NCI-H748 treated with DMSO at 0.1 percent for 48 hours (cell line): Measurements from ENCODE around the gene BCAN.

Experiments
- DNase-seq: peaks from one replicate; lab custom pipeline; 2025; lab: John Stamatoyannopoulos, UW

BCAN gene

DNA sequence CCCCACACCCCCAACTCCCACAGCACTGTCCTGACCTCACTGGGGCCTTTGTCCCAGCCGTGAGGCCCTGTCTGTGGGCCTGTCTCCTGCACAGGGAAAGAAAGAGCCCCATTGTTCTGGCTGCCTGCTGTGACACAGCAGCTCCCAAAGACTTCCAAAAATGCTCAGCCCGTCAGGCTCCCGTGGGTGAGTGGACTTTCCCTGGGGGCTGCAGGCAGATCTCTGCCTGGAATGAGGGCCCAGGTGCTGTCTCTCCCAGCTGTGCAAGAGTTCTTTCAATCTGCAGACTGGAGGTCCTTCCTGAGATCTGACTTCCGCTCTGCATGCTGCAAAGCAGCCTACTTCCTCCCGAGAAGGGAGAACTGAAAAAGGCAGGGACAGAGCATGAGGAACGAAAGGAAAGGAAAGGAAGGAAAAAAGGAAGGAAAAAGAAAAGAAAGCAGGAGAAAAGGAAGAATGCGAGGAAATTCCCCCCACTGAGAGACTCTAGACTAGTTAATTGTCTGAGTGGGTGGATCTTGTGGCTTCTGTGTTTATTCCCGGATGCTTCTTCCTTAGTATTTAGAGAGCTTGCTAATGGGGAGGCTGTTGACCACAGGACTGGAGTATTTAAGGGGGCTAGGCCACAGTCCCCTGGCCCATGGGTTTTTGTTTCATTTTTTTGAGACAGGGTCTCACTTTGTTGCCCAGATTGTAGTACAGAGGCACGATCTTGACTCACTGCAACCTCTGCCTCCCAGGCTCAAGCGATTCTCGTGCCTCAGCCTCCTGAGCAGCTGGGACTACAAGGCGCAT lies 20.3 kb downstream of the BCAN start:
- DNase-seq = no peak

DNA sequence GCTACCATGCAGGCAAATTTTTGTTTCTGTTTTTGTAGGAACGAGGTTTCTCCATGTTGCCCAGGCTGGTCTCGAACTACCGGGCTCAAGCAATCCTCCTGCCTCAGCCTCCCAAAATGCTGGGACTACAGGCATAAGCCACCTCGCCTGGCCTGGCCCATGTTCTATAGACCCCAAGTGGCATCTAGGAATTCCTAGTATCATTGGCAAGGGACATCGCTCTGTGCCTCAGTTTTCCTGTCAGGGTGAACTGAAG lies 20.8 kb downstream of the BCAN start:
- no peak for DNase-seq

DNA sequence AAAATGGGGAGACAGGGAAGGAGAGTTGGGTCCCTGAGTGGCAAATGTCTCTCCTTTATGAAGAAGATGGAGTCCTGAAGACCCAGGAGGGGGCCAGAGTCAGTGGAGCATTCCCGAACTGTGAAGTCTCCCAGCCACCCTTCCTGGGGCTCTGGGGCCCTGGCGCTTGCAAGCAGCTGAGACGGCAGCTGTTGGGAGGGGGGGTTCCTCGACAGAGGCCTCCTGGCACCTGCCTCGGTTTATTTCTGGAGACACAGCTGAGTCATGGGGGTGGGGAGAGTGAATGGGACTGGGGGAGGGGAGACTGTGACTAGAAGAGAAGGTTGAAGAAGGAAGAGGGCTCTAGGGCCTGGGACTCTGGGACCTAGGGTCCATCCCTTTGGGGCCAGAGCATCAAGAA lies 21.3 kb downstream of the BCAN start:
- no peak for DNase-seq

DNA sequence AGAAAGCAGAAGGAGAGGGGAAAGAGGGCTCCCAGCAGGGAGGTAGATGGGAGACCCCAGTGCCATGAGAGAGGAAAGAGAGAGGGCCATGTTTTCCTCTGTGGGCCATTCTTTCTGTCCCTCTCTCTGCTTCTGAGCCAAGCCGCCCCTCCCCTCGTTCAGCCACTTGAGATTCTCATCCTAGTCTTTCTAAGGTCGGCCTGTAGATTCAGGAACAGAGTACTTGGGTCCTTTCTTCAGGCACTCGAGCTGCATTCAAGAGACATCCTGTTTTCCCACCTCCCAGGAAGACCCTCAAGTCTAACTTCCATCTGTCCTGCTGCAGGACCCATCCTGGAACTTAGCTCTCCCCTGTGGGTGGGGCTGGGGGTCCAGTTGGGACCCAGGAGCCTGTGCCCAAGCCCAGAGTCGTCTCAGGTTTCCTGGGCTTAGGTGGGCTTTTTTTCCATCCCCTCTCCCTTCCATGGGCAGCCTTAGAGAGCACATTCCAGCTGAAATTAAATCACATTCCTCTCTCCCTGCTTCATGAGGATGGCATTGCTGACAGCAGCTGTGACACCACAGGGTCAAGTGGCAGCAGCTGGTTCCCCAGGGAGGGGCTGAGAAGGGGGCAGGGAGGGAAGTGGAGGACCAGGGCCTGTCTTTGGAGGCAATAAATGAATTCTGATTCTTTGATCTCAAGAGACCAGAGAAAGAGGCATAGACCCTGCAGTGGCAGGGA lies 22.3 kb downstream of the BCAN start:
- no peak for DNase-seq

DNA sequence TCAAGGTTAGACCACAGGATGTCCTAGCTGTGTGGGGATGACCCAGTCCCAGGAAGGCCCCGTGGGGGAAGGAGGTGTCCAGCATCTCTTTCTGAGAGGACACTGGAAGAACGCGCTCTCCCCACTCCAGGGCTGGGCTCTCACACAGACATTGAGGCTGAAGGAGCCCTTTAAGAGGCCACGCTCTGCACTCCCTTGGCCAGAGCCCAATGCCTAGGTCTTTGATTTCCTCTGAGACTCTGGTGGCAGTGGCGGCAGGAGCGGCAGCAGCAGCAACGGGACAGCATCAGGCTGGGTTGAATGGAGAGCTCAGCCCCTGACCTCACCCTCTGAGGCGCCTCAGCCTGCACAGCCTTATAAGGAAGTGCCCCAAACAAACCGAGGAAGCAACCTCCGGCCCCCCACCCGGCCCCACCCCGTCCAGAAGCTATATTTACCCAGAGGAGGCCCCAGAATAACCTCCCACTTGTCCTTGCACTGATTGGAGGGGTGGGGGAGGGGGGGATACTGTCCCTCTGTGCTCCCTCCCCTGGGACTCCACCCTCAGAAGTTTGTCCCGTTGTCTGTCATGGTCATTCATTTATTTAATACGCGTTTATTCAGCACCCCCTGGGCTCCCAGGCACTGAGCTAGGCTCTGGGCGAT lies 23.0 kb downstream of the BCAN start:
- DNase-seq = no peak

DNA sequence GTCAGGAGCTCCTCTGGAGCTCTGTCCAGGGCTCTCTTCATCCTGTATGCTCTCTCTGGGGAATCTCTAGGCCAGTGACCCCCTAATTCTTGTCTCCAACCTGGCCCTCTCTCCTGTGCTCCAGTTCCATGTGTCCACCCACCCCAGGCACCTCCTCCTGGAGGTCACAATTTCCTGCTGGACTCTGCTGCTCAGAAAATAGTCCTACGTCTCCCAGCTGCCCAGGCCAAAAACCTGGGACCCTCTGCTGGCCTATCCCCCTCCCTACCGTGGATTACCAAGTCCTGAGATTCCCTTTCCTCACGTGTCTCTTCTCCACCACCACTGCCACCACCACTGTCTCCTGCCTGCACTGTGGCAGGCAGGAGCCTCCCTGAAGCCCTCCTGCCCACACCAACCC lies 23.6 kb downstream of the BCAN start:
- DNase-seq = no peak

DNA sequence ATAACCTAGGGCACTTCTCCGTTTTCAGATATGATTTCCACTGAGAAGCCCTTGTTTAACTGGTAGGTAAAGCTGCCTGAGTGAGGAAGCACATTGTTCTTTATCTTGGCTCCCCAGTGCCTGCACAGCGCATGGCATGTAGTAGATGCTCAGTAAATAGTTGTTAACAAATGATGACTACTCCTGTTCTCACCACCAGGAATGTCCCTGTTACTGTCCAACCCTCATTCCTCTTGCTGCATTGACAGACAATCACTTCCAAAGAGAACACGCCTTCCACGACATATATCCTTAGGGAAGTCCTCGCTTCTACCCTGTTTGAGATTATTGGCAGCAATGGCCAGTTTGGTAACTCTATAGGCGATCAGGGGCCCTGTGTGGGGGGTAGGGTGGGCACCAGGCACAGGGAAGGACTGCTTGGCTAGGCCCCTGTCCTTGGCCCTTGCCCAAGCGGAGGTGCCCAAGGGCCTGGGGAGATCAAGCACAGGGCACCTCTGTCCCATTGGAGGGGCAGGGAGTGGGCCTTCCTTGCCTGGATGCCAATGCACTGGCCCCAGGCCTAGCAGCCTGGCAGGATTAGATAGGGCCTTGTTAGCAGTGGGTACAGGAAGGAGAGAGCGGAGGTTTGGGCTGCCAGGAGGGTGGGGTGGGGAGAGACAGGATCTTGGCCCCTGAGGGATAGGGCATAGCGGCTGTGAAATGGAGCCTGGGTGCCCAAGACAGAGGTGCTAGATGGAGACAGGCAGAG lies 25.1 kb downstream of the BCAN start:
- DNase-seq = no peak

DNA sequence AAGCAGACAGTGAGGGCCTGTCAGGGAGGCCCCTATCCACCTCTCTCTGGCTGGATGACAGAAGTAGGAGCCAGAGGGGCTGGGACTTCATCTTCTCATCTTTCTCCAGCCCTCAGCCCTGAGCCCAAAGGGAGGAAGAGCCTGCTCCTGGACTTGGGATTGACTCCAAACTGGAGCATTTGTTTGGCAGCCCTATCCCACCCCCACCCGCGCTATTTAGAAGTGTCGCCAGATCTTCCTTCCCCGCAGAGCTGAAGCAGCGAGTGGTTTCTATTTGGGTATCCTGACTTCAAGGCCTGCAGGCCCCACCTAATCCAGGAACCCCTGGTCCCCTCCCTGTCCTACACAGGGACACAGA lies 25.7 kb downstream of the BCAN start:
- no peak for DNase-seq

DNA sequence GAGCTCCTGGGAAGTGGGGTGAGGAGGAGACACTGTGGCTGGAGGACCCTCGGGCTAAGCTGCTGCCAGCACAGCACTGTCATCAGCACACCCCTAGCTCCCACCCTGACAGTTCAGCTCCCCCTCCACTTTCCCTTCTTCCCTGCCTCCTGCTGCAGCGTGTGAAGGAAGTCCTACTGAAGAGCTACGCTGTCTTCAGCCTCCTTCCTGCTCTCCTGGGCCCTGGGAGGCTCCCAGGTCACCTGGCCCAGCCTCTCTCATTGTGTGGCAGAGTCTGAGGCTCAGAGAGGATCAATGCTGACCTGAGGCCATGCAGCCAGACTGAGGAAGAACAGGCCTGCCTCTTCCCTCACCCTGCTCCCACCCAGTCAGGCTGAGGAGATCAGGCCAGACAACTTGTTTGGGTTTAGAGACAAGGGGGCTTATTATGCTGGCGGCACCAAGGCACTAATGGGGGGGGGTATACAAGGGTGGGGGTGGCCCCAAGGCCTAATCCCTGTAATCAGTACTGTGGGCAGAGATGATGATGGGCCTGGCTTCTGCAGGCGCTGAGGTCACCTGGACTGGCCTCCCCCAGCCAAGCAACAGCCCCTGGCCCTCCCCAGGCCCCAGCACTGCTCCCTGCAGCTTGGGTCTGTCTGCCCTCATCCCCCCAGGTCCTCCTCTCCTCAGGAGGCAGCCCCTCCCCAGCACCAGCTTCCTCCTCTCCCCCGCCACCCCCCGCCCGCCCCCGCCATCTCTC lies 26.2 kb downstream of the BCAN start:
- no peak for DNase-seq

DNA sequence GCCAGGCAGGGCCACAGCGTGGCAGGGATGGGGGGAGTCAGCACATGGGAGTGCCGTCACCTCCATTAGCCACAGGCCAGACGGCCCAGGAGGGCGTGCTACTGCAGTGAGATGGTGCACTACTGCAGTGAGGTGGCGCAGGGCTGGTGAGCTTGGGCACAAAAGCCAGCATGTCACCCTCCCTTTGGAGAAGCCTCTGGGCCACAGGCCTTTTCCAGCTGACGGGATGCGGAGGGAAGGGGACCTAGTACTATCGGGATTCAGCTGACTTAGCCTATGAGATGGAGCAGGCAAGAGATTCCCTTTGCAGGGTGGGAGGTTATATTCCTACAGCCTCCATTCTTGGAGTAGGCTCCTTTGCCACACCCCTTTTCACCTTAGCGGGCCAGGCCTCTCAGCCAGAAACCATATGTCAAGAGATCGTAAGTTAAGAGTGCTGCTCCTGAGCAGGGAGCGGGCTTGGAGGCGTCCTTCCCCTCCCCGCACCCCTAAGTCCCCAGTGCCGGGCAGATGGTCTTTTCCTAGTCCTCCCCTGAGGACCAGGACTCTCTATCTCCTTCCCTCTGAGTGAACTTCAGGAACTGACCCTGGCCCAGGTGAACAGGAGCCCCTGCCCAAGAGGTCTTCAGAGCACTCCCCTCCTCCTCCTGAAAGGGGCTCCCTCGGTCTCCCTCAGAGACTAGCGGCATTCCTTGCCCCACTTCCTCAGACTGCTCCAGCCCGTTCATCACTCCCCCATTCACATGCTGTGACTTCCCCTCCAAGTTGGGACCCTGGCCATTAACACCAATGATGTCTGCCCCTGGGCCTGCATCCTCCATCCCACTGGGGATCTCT lies 27.1 kb downstream of the BCAN start:
- DNase-seq = no peak

DNA sequence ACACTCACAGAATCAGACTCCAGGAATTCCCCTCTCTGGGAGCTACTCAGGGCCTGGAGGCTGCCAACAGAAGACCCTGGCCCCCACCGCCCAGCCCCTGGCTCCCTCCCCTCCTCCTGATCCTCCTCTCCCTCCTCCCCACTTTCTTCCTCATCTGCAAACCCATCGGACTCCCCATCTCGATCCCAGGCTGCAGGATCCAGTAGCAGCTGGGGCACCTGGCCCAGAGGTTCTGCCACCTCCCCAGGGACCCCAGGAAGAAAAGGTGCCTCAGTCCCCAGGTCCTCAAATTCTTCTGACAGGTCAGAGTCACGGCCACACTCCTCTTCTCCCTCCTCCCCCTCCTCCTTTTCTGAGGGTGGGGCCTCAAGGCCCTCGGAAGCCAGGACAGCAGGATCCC lies 27.9 kb downstream of the BCAN start:
- DNase-seq = no peak

DNA sequence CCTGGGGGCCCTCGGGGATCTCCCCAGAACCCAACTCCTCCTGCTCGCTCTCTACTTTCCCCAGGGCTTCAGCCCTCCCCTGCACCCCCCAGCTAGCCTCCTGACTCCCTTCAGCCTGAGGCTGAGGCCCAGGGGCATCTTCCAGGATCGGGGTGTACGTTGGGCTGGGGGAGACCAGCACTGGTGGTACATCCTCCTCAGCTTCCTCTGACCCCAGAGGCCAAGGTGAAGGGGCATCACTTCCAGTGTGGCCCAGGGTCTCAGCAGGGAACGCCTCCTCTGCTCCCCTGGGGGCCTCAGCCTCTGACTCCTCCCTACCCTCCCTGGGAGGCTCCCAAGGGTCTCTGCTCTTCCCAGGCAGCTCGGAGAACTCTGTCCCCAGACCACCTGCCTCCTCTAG lies 28.4 kb downstream of the BCAN start:
- DNase-seq = no peak

DNA sequence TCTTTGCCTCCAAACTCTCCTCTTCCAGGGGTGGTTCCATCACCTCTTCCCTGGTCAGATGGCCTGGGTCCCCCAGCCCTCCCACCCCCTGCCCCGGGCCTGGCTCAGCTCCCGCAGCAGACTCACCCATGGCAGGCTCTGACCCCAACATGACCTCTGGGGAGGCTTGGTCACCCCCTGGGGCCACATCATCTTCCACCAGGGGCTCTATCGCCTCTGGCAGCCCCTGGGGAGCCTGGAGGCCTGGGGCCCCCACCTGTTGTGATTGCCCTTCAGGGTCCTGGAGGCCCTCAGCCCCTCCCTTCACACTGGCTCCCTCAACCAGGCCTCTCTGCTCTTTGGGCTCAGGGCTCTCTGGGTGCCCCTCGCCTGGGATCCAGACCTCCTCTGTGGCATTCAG lies 28.9 kb downstream of the BCAN start:
- no peak for DNase-seq

DNA sequence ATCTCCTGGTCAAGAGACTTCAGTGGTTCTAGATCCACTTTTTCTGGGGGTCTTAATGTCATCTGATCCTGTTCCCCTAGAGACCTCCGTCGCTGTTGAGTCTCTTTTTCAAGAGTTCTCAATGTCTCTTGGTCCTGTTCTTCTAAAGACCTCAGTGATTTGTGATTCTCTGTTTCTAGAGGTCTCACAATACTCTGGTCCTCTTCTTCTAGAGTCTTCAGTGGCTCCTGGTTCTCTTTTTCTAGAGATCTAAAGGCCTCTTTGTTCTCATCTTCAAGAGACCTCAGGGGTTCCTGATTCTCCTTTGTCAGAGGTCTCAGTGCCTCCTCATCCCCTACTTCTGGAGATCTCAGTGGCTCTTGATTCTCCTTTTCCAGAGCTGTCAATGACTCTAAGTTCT lies 29.9 kb downstream of the BCAN start:
- DNase-seq = no peak

DNA sequence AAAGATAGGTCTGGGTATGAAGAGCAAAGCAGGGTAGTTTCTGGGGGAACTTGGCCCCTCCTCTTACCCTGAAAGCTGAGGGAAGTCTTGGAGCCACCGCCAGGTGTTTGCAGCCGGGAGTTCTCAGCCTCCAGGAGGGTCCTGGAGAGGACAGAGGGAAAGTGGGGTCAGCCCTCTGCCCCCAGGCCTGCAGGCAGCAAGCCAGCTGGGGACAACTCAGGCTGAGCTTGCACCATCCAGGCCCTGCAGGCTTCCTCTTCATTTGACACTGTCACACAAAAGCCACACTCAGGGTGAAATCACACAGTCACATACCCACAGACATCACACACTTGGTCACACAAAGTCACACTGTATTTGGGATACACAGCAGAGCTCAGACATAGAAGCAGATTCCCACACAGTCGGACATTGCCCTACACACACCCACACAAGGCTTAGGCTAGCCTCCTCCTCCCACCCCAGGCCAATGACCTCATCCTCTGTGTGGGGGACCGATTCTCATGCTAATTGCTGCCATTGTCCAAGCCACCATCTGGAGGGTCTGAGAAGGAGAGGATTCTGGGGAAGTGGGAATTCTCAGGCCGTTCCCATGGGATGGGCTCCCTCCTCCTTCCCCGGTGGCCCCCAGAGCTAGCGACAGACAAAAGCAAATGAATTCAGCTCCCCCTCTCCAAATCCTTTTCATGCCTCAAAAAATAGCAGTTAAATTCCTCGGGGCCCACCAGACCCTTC lies 31.6 kb downstream of the BCAN start:
- no peak for DNase-seq

DNA sequence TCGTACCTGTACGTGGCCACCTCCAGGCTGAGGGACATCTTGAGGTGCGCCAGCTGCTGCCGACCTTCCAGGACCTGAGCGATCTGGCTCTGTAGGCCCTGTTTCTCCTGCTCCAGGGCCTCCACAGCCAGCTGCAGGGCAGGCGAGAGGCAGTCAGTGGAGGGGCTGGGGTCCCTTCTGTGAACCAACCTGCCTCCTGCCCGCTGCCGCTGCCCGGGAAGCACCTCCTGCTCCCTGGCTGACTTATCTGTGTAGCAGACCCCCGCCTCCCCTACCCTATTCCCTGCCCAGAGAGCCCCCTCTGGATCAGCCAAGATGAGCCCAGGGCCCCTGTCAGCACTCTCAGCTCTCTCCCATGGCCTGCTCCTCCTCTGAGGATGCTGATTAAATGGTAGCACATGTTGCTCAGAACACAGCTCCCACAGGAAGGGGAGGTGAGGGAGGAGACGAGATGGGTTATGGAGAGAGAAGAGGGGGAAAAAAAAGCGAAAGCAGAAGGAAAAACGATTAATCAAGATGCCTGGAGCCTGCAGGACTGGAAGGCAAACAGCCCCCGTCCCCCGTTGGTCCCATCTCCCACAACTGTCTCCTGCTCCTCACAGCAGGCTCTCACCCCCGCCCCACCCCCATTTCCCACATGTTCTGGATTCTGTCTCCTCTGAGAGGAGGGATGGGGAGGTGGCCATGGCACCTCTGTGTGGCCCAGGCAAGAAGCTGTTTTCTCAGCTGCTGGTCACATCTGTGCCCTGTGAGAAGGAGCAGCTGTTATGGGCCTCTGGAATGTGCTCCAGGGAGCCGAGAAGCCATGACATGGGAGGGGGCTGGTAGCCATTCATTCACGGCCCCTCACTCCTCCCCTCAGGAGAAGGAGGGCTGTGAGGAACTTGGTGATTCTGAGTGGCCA lies 33.5 kb downstream of the BCAN start:
- DNase-seq = no peak

DNA sequence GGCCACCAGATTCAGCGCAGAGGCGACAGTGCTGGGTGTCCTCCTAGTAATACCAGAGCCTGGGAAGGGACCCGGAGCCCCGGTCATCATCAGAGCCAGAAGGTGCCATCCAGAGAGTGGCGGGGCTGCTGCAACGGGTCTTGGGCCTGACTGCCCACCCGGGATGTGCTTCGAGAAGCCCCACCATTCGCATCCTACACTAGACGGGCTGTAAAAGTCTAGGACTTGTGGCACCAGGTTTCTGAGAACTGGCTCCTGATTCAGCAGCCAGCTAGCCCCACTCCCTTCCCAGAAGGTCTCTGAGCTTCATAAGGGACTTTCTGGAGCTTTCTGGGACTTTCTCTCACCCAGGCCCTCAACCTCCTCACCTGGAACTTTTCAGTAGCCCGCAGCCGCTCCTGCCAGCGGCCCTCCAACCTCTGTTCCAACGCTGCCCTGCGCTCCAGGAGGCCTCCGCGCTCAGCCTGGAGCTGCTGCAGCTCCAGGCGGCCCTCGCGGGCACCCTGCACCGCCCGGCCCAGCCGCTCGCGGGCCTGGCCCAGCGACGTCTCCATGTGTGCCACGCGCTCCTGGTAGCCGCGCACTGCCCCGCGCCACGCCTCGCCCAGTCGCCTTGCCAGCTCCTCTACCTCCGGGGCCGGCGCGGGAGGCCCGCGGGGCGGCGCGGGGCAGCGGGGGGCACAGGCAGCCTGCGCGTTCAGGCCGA lies 34.4 kb downstream of the BCAN start:
- DNase-seq = no peak

DNA sequence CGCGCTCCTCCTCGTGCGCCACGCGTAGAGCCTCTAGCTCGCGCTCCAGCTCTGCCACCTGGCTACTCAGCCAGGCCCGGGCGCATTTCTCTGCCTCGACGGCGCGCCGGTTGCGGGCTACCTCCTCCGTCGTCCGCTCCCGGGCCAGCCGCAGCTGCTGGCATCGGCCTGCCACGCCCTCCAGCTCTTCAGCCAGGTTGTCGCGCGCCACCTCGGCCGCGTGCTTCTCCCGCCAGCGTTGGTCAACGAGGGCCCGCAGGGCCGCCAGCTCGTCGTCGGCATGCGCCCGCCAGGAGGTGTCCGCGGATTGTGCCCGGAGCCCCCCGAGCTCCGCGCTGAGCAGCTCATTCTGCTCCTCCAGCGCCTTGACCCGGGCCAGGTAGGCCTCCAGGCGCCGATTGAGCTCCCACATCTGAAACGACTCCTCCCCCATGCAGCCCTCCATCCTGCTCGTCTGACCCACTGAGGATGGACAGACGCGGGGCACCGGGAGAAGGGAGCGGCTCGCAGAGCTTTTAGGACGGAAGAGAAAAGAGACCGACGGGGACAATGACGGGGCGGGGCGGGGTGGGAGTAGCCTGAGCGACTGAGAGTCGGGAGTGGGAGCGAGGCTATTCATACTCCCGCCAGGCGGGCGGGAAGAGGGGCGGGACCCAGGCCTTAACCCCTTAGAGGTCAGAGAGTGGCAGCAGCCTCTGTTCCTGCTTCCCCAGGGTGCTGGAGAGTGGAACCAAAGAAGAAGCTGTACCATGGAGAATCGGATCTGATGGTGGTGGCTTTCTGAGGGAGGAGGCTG lies 35.1 kb downstream of the BCAN start, which contains the start of gene NES:
NES (minus strand) TSS at position 588 of the 796 bp plus-strand sequence; CDS start at position 445, 143 bp downstream.
- peak; percentile 3 for DNase-seq
